GM23338 (cell line): ENCODE results near the gene CCT5. TPM values are rescaled to one million over a fixed set of nuclear protein-coding genes. Genes with fewer than 3 reads are reported as not detected.

ENCODE experiments used
- ATAC-seq: fragments of 200-7000 bp; cut with Tn5 transposase; 3 replicates; pipeline ENCODE4 v1.9.1; 2020
- DNase-seq: peaks from one replicate; pipeline ENCODE4 v3.0.0-alpha.2; 2015; ENCODE audit warnings: low spot score
- H2AFZ ChIP-seq: fragments of 200-600 bp; sonication (generic); 2 replicates; pipeline ENCODE4 v1.8.0; 2016; ENCODE audit warnings: antibody characterized with exemption, mild to moderate bottlenecking, moderate library complexity
- H3F3A ChIP-seq: fragments of 200-600 bp; sonication (generic); replicated peaks from 2 replicates; pipeline ENCODE4 v1.8.0; 2017; ENCODE audit warnings: antibody characterized with exemption, mixed run types, low read depth
- H3K27ac ChIP-seq: fragments of 200-600 bp; sonication (generic); 2 replicates; pipeline ENCODE4 v1.6.1; 2016; ENCODE audit warnings: low read depth
- H3K27me3 ChIP-seq: fragments of 200-600 bp; sonication (generic); 2 replicates; pipeline ENCODE4 v1.8.0; 2016; ENCODE audit warnings: mild to moderate bottlenecking, mixed run types, moderate library complexity; ENCODE audit not compliant: insufficient read depth
- H3K36me3 ChIP-seq: fragments of 200-600 bp; sonication (generic); 2 replicates; pipeline ENCODE4 v1.8.0; 2016; ENCODE audit warnings: mild to moderate bottlenecking; ENCODE audit not compliant: insufficient read depth
- H3K4me1 ChIP-seq: fragments of 200-600 bp; sonication (generic); 2 replicates; pipeline ENCODE4 v1.8.0; 2016; ENCODE audit warnings: mild to moderate bottlenecking, moderate library complexity; ENCODE audit not compliant: insufficient read depth
- H3K4me2 ChIP-seq: fragments of 200-600 bp; sonication (generic); 2 replicates; pipeline ENCODE4 v1.7.1; 2017; ENCODE audit warnings: mixed run types
- H3K4me3 ChIP-seq: fragments of 200-600 bp; sonication (generic); 2 replicates; pipeline ENCODE4 v1.6.1; 2016; ENCODE audit warnings: mixed run types
- H3K79me2 ChIP-seq: fragments of 200-600 bp; sonication (generic); replicated peaks from 2 replicates; pipeline ENCODE4 v1.8.0; 2017; ENCODE audit warnings: mild to moderate bottlenecking; ENCODE audit not compliant: insufficient read depth
- H3K9me2 ChIP-seq: fragments of 200-600 bp; sonication (generic); 2 replicates; pipeline ENCODE4 v1.8.0; 2017; ENCODE audit not compliant: insufficient read depth
- H4K20me1 ChIP-seq: fragments of 200-600 bp; sonication (generic); replicated peaks from 2 replicates; pipeline ENCODE4 v1.8.0; 2017; ENCODE audit warnings: mild to moderate bottlenecking; ENCODE audit not compliant: insufficient read depth
- H3K27ac Mint-ChIP-seq: 2 replicates; pipeline ENCODE4 v1.8.0; 2020; ENCODE audit warnings: inconsistent platforms, mild to moderate bottlenecking, moderate library complexity, mixed read lengths
- H3K27me3 Mint-ChIP-seq: 3 replicates; pipeline ENCODE4 v1.8.0; 2022; ENCODE audit warnings: low read depth, mild to moderate bottlenecking, moderate library complexity, mixed read lengths, inconsistent platforms; ENCODE audit not compliant: insufficient read depth, poor library complexity
- H3K36me3 Mint-ChIP-seq: 3 replicates; pipeline ENCODE4 v1.8.0; 2021; ENCODE audit warnings: low read depth, mild to moderate bottlenecking, inconsistent platforms, moderate library complexity, mixed read lengths
- H3K4me1 Mint-ChIP-seq: 3 replicates; pipeline ENCODE4 v1.8.0; 2020; ENCODE audit warnings: mild to moderate bottlenecking, inconsistent platforms, mixed read lengths
- H3K4me3 Mint-ChIP-seq: 3 replicates; pipeline ENCODE4 v1.8.0; 2021; ENCODE audit warnings: moderate library complexity, mild to moderate bottlenecking, inconsistent platforms, mixed read lengths
- H3K9me3 Mint-ChIP-seq: 3 replicates; pipeline ENCODE4 v1.8.0; 2020; ENCODE audit warnings: moderate library complexity, mild to moderate bottlenecking, inconsistent platforms, mixed read lengths
- CREB1 ChIP-seq: fragments of 250-450 bp; sonication (Bioruptor Pico); IDR thresholded peaks from 2 replicates; pipeline ENCODE4 v1.5.0; 2020; ENCODE audit warnings: low read depth, mild to moderate bottlenecking, moderate library complexity
- EZH2 ChIP-seq: fragments of 200-600 bp; sonication (generic); IDR thresholded peaks from one replicate; pipeline ENCODE4 v1.8.0; 2017; ENCODE audit warnings: antibody characterized with exemption, mild to moderate bottlenecking, low read depth; ENCODE audit not compliant: unreplicated experiment
- EZH2phosphoT487 ChIP-seq: fragments of 200-600 bp; sonication (generic); IDR thresholded peaks from one replicate; pipeline ENCODE4 v1.8.1; 2018; ENCODE audit warnings: antibody characterized with exemption; ENCODE audit not compliant: unreplicated experiment
- NANOG ChIP-seq: IDR thresholded peaks from 2 replicates; pipeline ENCODE4 v1.6.1; 2016; ENCODE audit warnings: antibody characterized with exemption, borderline replicate concordance
- POLR2AphosphoS5 ChIP-seq: IDR thresholded peaks from 2 replicates; pipeline ENCODE4 v1.6.1; 2016; ENCODE audit warnings: antibody characterized with exemption, low read depth
- STAT1 ChIP-seq: IDR thresholded peaks from one replicate; pipeline ENCODE4 v1.6.1; 2016; ENCODE audit warnings: antibody characterized with exemption; ENCODE audit not compliant: unreplicated experiment
- ZNF114 ChIP-seq: fragments of 250-450 bp; sonication (Bioruptor Pico); IDR thresholded peaks from 2 replicates; pipeline ENCODE4 v1.5.0; 2020; ENCODE audit warnings: mild to moderate bottlenecking, moderate library complexity
- ZNF331 ChIP-seq: fragments of 250-450 bp; sonication (Bioruptor Pico); IDR thresholded peaks from 2 replicates; pipeline ENCODE4 v1.5.0; 2020; ENCODE audit warnings: low read depth, mild to moderate bottlenecking, moderate library complexity
- polyA plus RNA-seq: library from polyadenylated mRNA; unstranded; fragments of >200 nt; fragmentation: Nextera tagmentation; extraction: Ambion mirVana; gene quantifications from 2 replicates; pipeline ENCODE4 v1.2.1, GENCODE V29; 2016
- total RNA-seq: library from RNA; depleted of rRNA; stranded (reverse); fragments of >200 nt; shearing (Covaris generic); gene quantifications from 2 replicates; pipeline ENCODE4 v1.2.3, GENCODE V29; 2014
- TF ChIP-seq, protein P1 (sequence below): IDR thresholded peaks from 2 replicates; pipeline ENCODE4 v1.6.1; 2016; ENCODE audit warnings: antibody characterized with exemption
- TF ChIP-seq, protein P2 (sequence below), 2 experiments: fragments of 200-600 bp in 1 of 2; sonication (generic) in 1 of 2; conservative IDR thresholded peaks; 2 replicates each; pipeline versions ENCODE4 v1.5.1 to v1.6.1; 2016 to 2017; ENCODE audit warnings: antibody characterized with exemption in 2 of 2, low read depth in 2 of 2, mild to moderate bottlenecking in 2 of 2, moderate library complexity in 1 of 2
- TF ChIP-seq, protein P3 (sequence below): fragments of 250-450 bp; sonication (Bioruptor Pico); IDR thresholded peaks from 2 replicates; pipeline ENCODE4 v1.5.0; 2020; ENCODE audit warnings: mild to moderate bottlenecking, moderate library complexity
- TF ChIP-seq, protein P4 (sequence below): IDR thresholded peaks from one replicate; pipeline ENCODE4 v1.6.1; 2018; ENCODE audit warnings: antibody characterized with exemption; ENCODE audit not compliant: unreplicated experiment

The CCT5 gene
- total and polyA plus RNA-seq, 2 experiments from 2014 or later: 576 to 661 TPM

DNA sequence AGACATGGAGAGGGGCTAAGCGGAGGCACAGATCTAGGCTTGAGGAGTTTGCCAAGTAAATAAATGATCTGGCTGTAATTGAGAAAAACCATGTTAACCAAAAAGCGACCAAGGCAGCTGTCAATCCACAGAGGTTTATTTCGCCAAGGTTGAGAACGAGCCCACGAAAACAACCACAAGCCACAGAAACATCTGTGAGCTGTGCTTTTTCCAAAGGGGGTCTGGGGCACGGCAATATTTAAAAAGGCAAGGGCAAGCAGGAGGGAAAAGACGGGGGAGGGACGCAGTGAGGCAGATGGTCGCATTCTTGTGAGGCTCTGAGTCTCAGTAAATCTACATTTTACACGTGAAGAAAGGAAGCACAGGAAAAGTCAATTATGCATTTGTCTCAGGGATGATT lies 25.4 kb downstream of the CCT5 start (continued):
- TF ChIP-seq, protein P1, sequence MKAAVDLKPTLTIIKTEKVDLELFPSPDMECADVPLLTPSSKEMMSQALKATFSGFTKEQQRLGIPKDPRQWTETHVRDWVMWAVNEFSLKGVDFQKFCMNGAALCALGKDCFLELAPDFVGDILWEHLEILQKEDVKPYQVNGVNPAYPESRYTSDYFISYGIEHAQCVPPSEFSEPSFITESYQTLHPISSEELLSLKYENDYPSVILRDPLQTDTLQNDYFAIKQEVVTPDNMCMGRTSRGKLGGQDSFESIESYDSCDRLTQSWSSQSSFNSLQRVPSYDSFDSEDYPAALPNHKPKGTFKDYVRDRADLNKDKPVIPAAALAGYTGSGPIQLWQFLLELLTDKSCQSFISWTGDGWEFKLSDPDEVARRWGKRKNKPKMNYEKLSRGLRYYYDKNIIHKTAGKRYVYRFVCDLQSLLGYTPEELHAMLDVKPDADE: no peak
- TF ChIP-seq NANOG: no peak
- no peak for TF ChIP-seq ZNF114 (CRISPR knock-in tag)

DNA sequence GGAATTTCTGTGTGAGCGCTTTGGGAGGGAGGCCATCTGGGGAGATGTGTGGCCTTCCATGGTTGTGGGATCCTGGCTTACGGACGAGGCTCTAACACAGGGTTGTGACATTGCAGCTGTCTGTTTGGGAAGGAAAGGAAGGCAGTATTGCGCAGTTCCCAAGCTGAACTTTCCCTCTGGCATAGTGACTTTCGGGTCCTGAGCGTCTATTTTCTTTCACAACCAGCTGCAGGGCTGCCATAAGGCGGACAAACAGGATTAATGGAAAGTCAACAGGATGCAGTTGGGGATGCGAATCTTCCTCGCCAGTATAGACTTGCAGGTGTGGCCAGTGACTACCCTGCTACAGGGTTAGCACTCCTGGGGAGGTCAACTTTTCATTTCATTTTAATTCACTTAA lies 25.9 kb downstream of the CCT5 start:
- peak overlapping the region; percentile 54; the same call in 1 of the 2 replicates for H3K4me2 ChIP-seq
- ATAC-seq (peak; percentile 33), DNase-seq (no peak)
- H3K27me3 Mint-ChIP-seq: peaks cover 8% of the 10 kb centered on the region
- no peaks in the 10 kb centered on the region for H3F3A ChIP-seq
- no peak overlapping the region for H2AFZ ChIP-seq
- no peaks in the 10 kb centered on the region for H3K79me2 ChIP-seq
- H3K9me2 ChIP-seq: no peaks in the 10 kb centered on the region
- H3K4me1 ChIP-seq: peaks cover 17% of the 10 kb centered on the region
- peak overlapping the region; percentile 71 for H3K27ac ChIP-seq
- H4K20me1 ChIP-seq: no peaks in the 10 kb centered on the region
- H3K36me3 ChIP-seq: no peaks in the 10 kb centered on the region
- H3K4me3 Mint-ChIP-seq: no peak overlapping the region
- peaks cover 20% of the 10 kb centered on the region for H3K4me1 Mint-ChIP-seq
- peaks cover 3% of the 10 kb centered on the region; the same call in 2 of the 3 replicates for H3K9me3 Mint-ChIP-seq
- H3K4me3 ChIP-seq: no peak overlapping the region
- H3K27me3 ChIP-seq: no peaks in the 10 kb centered on the region
- peak overlapping the region; percentile 22 for H3K27ac Mint-ChIP-seq
- H3K36me3 Mint-ChIP-seq: peaks cover 5% of the 10 kb centered on the region
- TF ChIP-seq EZH2 (no peak), ZNF114 (CRISPR knock-in tag) (no peak), ZNF331 (CRISPR knock-in tag) (no peak), EZH2phosphoT487 (no peak), STAT1 (no peak), CREB1 (CRISPR knock-in tag) (no peak), POLR2AphosphoS5 (no peak)
- TF ChIP-seq, protein P2, sequence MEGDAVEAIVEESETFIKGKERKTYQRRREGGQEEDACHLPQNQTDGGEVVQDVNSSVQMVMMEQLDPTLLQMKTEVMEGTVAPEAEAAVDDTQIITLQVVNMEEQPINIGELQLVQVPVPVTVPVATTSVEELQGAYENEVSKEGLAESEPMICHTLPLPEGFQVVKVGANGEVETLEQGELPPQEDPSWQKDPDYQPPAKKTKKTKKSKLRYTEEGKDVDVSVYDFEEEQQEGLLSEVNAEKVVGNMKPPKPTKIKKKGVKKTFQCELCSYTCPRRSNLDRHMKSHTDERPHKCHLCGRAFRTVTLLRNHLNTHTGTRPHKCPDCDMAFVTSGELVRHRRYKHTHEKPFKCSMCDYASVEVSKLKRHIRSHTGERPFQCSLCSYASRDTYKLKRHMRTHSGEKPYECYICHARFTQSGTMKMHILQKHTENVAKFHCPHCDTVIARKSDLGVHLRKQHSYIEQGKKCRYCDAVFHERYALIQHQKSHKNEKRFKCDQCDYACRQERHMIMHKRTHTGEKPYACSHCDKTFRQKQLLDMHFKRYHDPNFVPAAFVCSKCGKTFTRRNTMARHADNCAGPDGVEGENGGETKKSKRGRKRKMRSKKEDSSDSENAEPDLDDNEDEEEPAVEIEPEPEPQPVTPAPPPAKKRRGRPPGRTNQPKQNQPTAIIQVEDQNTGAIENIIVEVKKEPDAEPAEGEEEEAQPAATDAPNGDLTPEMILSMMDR (conservative IDR thresholded peaks at IDR 0.05; ENCODE audit: low read depth in 2 of 2): no peak
- TF ChIP-seq, protein P1: no peak
- TF ChIP-seq, protein P3, sequence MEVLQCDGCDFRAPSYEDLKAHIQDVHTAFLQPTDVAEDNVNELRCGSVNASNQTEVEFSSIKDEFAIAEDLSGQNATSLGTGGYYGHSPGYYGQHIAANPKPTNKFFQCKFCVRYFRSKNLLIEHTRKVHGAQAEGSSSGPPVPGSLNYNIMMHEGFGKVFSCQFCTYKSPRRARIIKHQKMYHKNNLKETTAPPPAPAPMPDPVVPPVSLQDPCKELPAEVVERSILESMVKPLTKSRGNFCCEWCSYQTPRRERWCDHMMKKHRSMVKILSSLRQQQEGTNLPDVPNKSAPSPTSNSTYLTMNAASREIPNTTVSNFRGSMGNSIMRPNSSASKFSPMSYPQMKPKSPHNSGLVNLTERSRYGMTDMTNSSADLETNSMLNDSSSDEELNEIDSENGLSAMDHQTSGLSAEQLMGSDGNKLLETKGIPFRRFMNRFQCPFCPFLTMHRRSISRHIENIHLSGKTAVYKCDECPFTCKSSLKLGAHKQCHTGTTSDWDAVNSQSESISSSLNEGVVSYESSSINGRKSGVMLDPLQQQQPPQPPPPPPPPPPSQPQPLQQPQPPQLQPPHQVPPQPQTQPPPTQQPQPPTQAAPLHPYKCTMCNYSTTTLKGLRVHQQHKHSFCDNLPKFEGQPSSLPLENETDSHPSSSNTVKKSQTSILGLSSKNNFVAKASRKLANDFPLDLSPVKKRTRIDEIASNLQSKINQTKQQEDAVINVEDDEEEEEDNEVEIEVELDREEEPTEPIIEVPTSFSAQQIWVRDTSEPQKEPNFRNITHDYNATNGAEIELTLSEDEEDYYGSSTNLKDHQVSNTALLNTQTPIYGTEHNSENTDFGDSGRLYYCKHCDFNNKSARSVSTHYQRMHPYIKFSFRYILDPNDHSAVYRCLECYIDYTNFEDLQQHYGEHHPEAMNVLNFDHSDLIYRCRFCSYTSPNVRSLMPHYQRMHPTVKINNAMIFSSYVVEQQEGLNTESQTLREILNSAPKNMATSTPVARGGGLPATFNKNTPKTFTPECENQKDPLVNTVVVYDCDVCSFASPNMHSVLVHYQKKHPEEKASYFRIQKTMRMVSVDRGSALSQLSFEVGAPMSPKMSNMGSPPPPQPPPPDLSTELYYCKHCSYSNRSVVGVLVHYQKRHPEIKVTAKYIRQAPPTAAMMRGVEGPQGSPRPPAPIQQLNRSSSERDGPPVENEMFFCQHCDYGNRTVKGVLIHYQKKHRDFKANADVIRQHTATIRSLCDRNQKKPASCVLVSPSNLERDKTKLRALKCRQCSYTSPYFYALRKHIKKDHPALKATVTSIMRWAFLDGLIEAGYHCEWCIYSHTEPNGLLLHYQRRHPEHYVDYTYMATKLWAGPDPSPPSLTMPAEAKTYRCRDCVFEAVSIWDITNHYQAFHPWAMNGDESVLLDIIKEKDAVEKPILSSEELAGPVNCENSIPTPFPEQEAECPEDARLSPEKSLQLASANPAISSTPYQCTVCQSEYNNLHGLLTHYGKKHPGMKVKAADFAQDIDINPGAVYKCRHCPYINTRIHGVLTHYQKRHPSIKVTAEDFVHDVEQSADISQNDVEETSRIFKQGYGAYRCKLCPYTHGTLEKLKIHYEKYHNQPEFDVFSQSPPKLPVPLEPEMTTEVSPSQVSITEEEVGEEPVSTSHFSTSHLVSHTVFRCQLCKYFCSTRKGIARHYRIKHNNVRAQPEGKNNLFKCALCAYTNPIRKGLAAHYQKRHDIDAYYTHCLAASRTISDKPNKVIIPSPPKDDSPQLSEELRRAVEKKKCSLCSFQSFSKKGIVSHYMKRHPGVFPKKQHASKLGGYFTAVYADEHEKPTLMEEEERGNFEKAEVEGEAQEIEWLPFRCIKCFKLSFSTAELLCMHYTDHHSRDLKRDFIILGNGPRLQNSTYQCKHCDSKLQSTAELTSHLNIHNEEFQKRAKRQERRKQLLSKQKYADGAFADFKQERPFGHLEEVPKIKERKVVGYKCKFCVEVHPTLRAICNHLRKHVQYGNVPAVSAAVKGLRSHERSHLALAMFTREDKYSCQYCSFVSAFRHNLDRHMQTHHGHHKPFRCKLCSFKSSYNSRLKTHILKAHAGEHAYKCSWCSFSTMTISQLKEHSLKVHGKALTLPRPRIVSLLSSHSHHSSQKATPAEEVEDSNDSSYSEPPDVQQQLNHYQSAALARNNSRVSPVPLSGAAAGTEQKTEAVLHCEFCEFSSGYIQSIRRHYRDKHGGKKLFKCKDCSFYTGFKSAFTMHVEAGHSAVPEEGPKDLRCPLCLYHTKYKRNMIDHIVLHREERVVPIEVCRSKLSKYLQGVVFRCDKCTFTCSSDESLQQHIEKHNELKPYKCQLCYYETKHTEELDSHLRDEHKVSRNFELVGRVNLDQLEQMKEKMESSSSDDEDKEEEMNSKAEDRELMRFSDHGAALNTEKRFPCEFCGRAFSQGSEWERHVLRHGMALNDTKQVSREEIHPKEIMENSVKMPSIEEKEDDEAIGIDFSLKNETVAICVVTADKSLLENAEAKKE: no peak
- TF ChIP-seq, protein P4, sequence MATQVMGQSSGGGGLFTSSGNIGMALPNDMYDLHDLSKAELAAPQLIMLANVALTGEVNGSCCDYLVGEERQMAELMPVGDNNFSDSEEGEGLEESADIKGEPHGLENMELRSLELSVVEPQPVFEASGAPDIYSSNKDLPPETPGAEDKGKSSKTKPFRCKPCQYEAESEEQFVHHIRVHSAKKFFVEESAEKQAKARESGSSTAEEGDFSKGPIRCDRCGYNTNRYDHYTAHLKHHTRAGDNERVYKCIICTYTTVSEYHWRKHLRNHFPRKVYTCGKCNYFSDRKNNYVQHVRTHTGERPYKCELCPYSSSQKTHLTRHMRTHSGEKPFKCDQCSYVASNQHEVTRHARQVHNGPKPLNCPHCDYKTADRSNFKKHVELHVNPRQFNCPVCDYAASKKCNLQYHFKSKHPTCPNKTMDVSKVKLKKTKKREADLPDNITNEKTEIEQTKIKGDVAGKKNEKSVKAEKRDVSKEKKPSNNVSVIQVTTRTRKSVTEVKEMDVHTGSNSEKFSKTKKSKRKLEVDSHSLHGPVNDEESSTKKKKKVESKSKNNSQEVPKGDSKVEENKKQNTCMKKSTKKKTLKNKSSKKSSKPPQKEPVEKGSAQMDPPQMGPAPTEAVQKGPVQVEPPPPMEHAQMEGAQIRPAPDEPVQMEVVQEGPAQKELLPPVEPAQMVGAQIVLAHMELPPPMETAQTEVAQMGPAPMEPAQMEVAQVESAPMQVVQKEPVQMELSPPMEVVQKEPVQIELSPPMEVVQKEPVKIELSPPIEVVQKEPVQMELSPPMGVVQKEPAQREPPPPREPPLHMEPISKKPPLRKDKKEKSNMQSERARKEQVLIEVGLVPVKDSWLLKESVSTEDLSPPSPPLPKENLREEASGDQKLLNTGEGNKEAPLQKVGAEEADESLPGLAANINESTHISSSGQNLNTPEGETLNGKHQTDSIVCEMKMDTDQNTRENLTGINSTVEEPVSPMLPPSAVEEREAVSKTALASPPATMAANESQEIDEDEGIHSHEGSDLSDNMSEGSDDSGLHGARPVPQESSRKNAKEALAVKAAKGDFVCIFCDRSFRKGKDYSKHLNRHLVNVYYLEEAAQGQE: no peak
